Omental fat pad (tissue), 4 donors: ENCODE results near the gene HIBCH. TPM values are rescaled to one million over a fixed set of nuclear protein-coding genes. Genes with fewer than 3 reads are reported as not detected.

Source experiments
- ATAC-seq: fragments of 150-250 bp; one replicate; pipeline ENCODE4 v1.9.1; 2016; ENCODE audit warnings: mild to moderate bottlenecking, moderate library complexity; ENCODE audit not compliant: low FRiP score
- DNase-seq: peaks from one replicate; pipeline ENCODE4 v3.0.0-alpha.2; 2019; ENCODE audit warnings: low spot score
- total RNA-seq, 4 donors: library from RNA; depleted of rRNA; stranded (reverse); fragments of >200 nt; gene quantifications; one replicate each; pipeline ENCODE4 v1.1.0, GENCODE V29; 2016
- TF ChIP-seq, protein P1 (sequence below), 3 donors: fragments of 450-650 bp; IDR thresholded peaks; one replicate each; pipeline ENCODE4 v1.5.1; 2016 to 2017; ENCODE audit warnings: antibody characterized with exemption in 3 of 3, mild to moderate bottlenecking in 3 of 3, moderate library complexity in 2 of 3

The HIBCH gene
- total RNA-seq, 4 donors from 2014 or later, result 11.6 to 22.1 (median 20.1) TPM

DNA sequence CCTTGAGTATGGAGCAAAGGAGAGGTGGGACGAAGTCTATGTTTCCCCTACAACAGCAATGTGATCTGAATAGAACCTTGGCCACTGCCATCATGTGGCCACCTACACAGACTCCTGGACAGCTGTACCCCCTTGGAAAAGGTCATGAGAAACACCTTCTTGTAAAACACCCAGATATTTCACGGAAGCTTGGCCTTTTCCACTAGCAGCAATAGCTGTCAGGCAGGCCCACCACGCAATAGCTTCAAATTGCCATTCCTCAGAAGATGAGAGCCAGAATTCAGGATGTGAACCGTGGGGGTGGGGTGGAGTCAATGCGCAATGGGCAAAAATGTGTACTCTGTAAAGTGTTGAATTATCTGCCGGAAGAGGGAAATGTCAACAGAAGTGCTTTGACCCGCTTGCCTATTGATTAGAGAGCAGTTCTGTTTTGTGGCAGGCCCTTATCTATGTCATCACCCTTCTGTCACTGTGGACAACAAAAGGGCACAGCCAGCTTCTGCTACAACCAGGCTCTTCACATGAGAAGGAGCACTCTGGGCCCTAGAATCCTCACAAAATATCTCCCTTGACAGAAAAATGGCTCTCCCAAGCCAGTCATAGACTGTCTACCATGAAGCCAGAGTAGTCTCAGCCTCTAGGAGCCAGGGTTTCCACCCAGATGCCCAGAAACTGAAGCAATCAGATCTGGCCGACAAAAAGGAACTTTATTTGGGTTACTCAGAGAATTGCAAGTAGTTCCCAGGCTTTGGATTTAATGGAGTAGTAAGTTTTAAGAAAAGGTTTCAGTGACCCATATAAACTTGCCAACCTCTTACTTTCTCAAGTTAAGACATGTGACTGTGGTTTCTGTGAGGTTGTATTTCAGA lies 33.3 kb upstream of the HIBCH start:
- no peak for DNase-seq
- TF ChIP-seq, protein P1, sequence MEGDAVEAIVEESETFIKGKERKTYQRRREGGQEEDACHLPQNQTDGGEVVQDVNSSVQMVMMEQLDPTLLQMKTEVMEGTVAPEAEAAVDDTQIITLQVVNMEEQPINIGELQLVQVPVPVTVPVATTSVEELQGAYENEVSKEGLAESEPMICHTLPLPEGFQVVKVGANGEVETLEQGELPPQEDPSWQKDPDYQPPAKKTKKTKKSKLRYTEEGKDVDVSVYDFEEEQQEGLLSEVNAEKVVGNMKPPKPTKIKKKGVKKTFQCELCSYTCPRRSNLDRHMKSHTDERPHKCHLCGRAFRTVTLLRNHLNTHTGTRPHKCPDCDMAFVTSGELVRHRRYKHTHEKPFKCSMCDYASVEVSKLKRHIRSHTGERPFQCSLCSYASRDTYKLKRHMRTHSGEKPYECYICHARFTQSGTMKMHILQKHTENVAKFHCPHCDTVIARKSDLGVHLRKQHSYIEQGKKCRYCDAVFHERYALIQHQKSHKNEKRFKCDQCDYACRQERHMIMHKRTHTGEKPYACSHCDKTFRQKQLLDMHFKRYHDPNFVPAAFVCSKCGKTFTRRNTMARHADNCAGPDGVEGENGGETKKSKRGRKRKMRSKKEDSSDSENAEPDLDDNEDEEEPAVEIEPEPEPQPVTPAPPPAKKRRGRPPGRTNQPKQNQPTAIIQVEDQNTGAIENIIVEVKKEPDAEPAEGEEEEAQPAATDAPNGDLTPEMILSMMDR (IDR thresholded peaks at IDR 0.05), result no peak
- ATAC-seq, result no peak

DNA sequence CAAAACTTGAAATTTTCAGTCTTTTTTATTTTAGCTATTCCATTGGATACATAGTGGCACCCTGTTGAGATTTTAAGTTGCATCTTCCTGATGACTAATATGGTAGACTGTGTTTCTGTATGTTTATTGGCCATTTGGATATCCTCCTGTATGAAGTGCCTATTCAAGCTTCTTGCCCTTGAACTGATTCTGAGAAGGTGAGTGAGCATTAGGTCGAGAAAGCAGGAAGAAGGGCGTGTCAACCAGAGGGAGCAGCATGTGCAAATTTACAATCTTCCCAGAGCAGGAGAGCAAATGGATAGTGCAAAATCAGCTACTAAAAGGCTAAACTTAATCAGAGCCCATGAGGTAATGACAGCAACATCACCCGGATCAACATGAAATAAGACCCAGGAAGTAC lies 32.3 kb upstream of the HIBCH start:
- TF ChIP-seq, protein P1 (IDR thresholded peaks at IDR 0.05), result no peak
- ATAC-seq (no peak), DNase-seq (no peak)

GRCh38 chr2:190350371-190350770 lies 30.7 kb upstream of the HIBCH start:
- DNase-seq, result no peak

DNA sequence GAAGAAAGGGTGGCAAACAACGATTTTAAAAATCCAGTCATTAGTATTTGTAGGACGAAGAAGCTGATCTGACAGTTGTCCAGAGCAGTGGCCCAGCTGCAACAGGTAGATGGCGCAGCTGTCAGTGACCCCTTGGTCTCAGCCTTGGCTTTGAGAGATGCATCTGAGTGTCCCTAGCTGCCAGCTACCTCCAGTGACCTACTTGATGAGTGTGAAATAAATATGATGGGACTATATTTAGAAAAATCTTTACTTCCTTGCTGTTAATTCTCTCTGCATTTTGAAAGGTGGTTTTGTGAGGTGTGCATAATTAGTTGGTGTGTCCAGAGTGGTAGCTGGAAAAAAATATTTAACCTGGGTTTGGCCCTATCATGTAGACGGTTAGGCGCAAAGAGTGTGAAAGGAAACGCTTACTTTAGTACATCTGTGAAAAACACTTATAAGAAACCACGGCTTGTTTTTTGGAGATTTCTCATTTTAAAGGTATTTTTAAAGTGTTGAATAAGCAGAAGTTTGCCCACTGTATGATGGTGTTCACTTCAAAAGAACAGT lies 24.7 kb upstream of the HIBCH start:
- ATAC-seq, result peak; percentile 51
- TF ChIP-seq, protein P1 (IDR thresholded peaks at IDR 0.05), result no peak
- DNase-seq, result no peak

More at GRCh38 chr2:190350371-190350770, 30.7 kb upstream of the HIBCH start:
- TF ChIP-seq, protein P1 (IDR thresholded peaks at IDR 0.05), result no peak
- no peak for ATAC-seq

DNA sequence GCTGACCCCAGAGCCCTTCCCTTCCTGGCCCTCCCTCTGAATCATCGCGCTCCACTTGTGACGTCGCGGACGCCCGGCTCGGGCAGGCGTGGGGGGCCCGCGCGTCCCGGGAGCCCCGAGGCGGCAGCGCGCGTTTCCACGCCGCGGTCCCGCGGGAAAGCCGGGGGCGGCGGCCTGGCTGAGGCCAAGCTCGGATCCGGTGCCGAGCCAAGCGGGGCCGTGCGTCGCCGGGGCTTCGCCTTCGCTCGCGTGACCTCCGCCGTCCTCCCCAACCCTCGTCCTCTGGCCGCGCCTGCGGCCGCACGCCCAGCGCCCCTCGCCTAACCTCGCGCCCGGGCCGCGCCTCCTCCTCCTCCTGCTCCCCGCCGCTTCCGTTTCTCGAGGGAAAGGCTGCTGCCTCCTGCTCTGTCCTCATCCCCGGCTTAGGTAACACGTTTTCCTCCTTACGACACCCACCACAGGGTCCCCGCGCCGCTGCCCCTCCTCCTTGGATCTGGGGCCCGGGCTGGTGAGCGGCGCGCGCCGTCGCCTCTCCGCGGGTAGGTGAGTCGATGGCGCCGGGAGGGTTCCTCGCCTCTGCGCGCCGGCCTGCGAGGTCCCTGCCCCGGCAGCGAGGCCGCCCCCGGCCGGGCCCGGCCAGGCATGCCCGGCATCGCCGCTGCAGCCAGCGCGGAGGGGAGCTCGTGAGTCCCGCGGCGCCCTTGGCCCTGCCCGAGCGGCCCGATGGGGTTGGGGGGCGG lies 24.1 kb upstream of the HIBCH start, which contains the start of gene INPP1:
Gene INPP1 (plus strand): TSS at position 54 of the 740 bp plus-strand sequence. CDS start 16,514 bp downstream, outside the sequence.
- ATAC-seq (peak; percentile 85), DNase-seq (no peak)
- TF ChIP-seq, protein P1 (IDR thresholded peaks at IDR 0.05), result no peak

DNA sequence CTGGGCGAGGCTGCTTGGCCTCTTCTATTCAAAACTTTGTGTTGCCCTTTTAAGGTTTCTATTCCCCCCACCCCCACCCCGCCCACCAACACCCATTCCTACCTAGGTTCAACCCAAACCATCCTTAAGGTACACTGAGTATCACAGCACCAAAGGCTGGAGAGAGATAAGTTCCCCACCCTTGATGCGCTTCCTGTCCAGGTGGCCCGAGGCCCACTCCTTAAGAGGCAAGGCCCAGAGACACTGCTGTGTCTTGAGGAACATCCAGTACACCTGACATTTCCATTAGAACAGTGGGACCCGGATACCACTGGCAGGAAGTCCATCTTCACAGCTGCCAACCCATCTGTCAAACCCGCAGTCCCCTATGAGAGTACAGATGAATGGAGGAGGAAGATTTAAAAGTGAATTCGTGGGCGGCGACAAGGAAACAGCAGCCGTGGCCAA lies 23.5 kb upstream of the HIBCH start:
- DNase-seq, result peak; percentile 31
- ATAC-seq, result no peak

More for the DNA sequence above, 23.5 kb upstream of the HIBCH start:
- TF ChIP-seq, protein P1 (IDR thresholded peaks at IDR 0.05), result no peak
